ENCODE measurements around the gene NEO1.
"Not testable (repeated sequence)": the region's sequence is repeated elsewhere in the genome, so short reads cannot be mapped to it uniquely, and the experiment has no call there.

The NEO1 gene

GRCh38 chr15:73190189-73190601 is 137.9 kb downstream of the NEO1 start:
- ChIA-PET POLR2A (no interaction called here), CTCF (no interaction called here)
- DNase-seq (ENCODE audit: extremely low spot score): no peak
- TF ChIP-seq CTCF (IDR thresholded peaks at IDR 0.05; ENCODE audit: control extremely low read depth, extremely low read depth, low read depth, missing control alignments): no peak

- TF ChIP-seq CTCF (IDR thresholded peaks at IDR 0.05; ENCODE audit: control extremely low read depth, extremely low read depth, low read depth, missing control alignments): no peak
- POLR2A ChIA-PET: no interaction called here
- CTCF ChIA-PET: no interaction called here
- no peak for DNase-seq (ENCODE audit: extremely low spot score)
Observed at GRCh38 chr15:73195166-73195565, 142.9 kb downstream of the NEO1 start.

- POLR2A ChIA-PET: no interaction called here
- DNase-seq (ENCODE audit: extremely low spot score): no peak
- no peak for TF ChIP-seq CTCF (IDR thresholded peaks at IDR 0.05; ENCODE audit: control extremely low read depth, extremely low read depth, low read depth, missing control alignments)
- CTCF ChIA-PET: interaction anchor here (1.1 kb wide), 1 partner anchor 9 kb away, joined by 3 read pairs; no protein-coding TSS in a partner anchor
Observed at GRCh38 chr15:73196113-73196512, 143.8 kb downstream of the NEO1 start.

- DNase-seq (ENCODE audit: extremely low spot score): no peak
- TF ChIP-seq CTCF (IDR thresholded peaks at IDR 0.05; ENCODE audit: control extremely low read depth, extremely low read depth, low read depth, missing control alignments): no peak
- CTCF ChIA-PET: no interaction called here
- POLR2A ChIA-PET: no interaction called here
Observed at GRCh38 chr15:73200339-73200738, 148.1 kb downstream of the NEO1 start.

- ChIA-PET CTCF (interaction anchor here (1.0 to 1.5 kb wide), 4 partner anchors 9 to 27 kb away, joined by 3 to 4 read pairs (median 3); no protein-coding TSS in a partner anchor), POLR2A (no interaction called here)
- DNase-seq (ENCODE audit: extremely low spot score): no peak
- TF ChIP-seq CTCF (IDR thresholded peaks at IDR 0.05; ENCODE audit: control extremely low read depth, extremely low read depth, low read depth, missing control alignments): no peak
Observed at GRCh38 chr15:73210630-73211029, 158.4 kb downstream of the NEO1 start.

GRCh38 chr15:73212424-73212823 is 160.2 kb downstream of the NEO1 start:
- TF ChIP-seq CTCF (IDR thresholded peaks at IDR 0.05; ENCODE audit: control extremely low read depth, extremely low read depth, low read depth, missing control alignments): no peak
- no peak for DNase-seq (ENCODE audit: extremely low spot score)
- CTCF ChIA-PET: no interaction called here
- POLR2A ChIA-PET: no interaction called here

GRCh38 chr15:73221450-73221849 is 169.2 kb downstream of the NEO1 start:
- POLR2A ChIA-PET; DNase-seq (ENCODE audit: extremely low spot score): not testable (repeated sequence)
- CTCF ChIA-PET: interaction anchor here (1.3 kb wide), 1 partner anchor 14 kb away, joined by 3 read pairs; no protein-coding TSS in a partner anchor
